ENCODE data around the gene MANSC4. TPM values are rescaled to one million over a fixed set of nuclear protein-coding genes. Genes with fewer than 3 reads are reported as not detected.

The MANSC4 gene
- total RNA-seq, result under 0.01 TPM

GRCh38 chr12:27779920-27780611, at the start of gene MANSC4, which contains the start of gene KLHL42:
Gene MANSC4 (minus strand): TSS chr12:27780236. CDS start chr12:27771276, 8,960 bp downstream.
Gene KLHL42 (plus strand): TSS chr12:27780233. CDS start chr12:27780331, 98 bp downstream.
- DNase-seq (ENCODE audit: low read depth in 2 of 3, low spot score in 2 of 3), result peak; percentile 44 to 75 (median 74)

- DNase-seq (ENCODE audit: low read depth in 2 of 3, low spot score in 2 of 3), result no peak
These were observed 48.2 kb upstream of the MANSC4 start for GRCh38 chr12:27828196-27828595.

- no peak for DNase-seq (ENCODE audit: low read depth in 2 of 3, low spot score in 2 of 3)
These were observed 46.0 kb upstream of the MANSC4 start for GRCh38 chr12:27826076-27826475.

- no peak for DNase-seq (ENCODE audit: low read depth in 2 of 3, low spot score in 2 of 3)
These were observed 44.2 kb upstream of the MANSC4 start for GRCh38 chr12:27824126-27824842.

- DNase-seq (ENCODE audit: low read depth in 2 of 3, low spot score in 2 of 3), result no peak
These were observed 43.0 kb upstream of the MANSC4 start for GRCh38 chr12:27823038-27823437.

- DNase-seq (ENCODE audit: low read depth in 2 of 3, low spot score in 2 of 3), result peak in 2 of 3 donors; percentile 19 to 27
These were observed 42.2 kb upstream of the MANSC4 start for GRCh38 chr12:27822076-27822712.

GRCh38 chr12:27821259-27821973, 41.4 kb upstream of the MANSC4 start:
- DNase-seq (ENCODE audit: low read depth in 2 of 3, low spot score in 2 of 3), result peak; percentile 36 to 79 (median 62)

GRCh38 chr12:27820564-27820963, 40.5 kb upstream of the MANSC4 start:
- no peak for DNase-seq (ENCODE audit: low read depth in 2 of 3, low spot score in 2 of 3)

GRCh38 chr12:27818401-27818918, 38.4 kb upstream of the MANSC4 start:
- no peak for DNase-seq (ENCODE audit: low read depth in 2 of 3, low spot score in 2 of 3)

GRCh38 chr12:27817766-27818165, 37.7 kb upstream of the MANSC4 start:
- DNase-seq (ENCODE audit: low read depth in 2 of 3, low spot score in 2 of 3), result no peak

- DNase-seq (ENCODE audit: low read depth in 2 of 3, low spot score in 2 of 3), result no peak
These were observed 35.0 kb upstream of the MANSC4 start for GRCh38 chr12:27814851-27815591.

- no peak for DNase-seq (ENCODE audit: low read depth in 2 of 3, low spot score in 2 of 3)
These were observed 34.4 kb upstream of the MANSC4 start for GRCh38 chr12:27814411-27814810.

GRCh38 chr12:27812502-27812901, 32.5 kb upstream of the MANSC4 start:
- no peak for DNase-seq (ENCODE audit: low read depth in 2 of 3, low spot score in 2 of 3)

GRCh38 chr12:27810756-27811155, 30.7 kb upstream of the MANSC4 start:
- DNase-seq (ENCODE audit: low read depth in 2 of 3, low spot score in 2 of 3), result no peak

GRCh38 chr12:27808841-27809240, 28.8 kb upstream of the MANSC4 start:
- DNase-seq (ENCODE audit: low read depth in 2 of 3, low spot score in 2 of 3), result no peak

GRCh38 chr12:27807063-27807703, 27.1 kb upstream of the MANSC4 start:
- DNase-seq (ENCODE audit: low read depth in 2 of 3, low spot score in 2 of 3), result peak in 1 of 3 donors; percentile 44

GRCh38 chr12:27806259-27806658, 26.2 kb upstream of the MANSC4 start:
- no peak for DNase-seq (ENCODE audit: low read depth in 2 of 3, low spot score in 2 of 3)

GRCh38 chr12:27805238-27805637, 25.2 kb upstream of the MANSC4 start:
- no peak for DNase-seq (ENCODE audit: low read depth in 2 of 3, low spot score in 2 of 3)

- DNase-seq (ENCODE audit: low read depth in 2 of 3, low spot score in 2 of 3), result no peak
These were observed 22.9 kb upstream of the MANSC4 start for GRCh38 chr12:27802936-27803335.
